SK-N-MC (cell line): ENCODE results near the gene FKRP.

Experiments used
- EZH2 ChIP-seq: fragments of 200-600 bp; sonication (generic); IDR thresholded peaks from one replicate; pipeline ENCODE4 v1.6.1; 2017; ENCODE audit warnings: antibody characterized with exemption
- POLR2AphosphoS5 ChIP-seq: IDR thresholded peaks from 2 replicates; pipeline ENCODE4 v1.6.1; 2012; ENCODE audit warnings: mild to moderate bottlenecking, low read depth, low read length, borderline replicate concordance

DNA sequence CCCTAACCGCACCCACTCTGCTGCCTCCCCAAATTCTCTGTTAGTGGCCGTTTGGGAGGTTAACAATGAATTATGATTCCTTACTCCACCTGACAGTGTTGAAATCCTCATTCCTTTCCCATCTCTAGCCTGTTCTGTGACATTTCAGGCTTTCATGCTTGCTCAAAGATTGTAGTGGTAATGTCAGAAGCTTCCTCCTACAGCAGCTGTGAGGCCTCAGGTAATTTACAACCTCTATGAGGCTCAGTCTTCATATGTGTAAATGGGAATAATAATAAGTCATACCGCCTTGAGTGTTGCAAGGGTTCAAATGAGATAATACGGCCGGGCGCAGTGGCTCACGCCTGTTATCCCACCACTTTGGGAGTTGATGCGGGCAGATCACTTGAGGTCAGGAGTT is 43.5 kb downstream of the FKRP start:
- TF ChIP-seq POLR2AphosphoS5 (no peak), EZH2 (no peak)
